Uterus (tissue), 4 donors: ENCODE results near the gene SCN2A. TPM values are rescaled to one million over a fixed set of nuclear protein-coding genes. Genes with fewer than 3 reads are reported as not detected.

Source experiments
- DNase-seq, 2 donors: peaks; one replicate each; pipeline ENCODE4 v3.0.0-alpha.2; 2019 to 2020
- H3K27ac ChIP-seq, 2 donors: fragments of 200-600 bp; sonication (generic); 1 replicate in 1 of 2; 2 replicates in 1 of 2; pipeline ENCODE4 v1.5.1; 2016 to 2018
- H3K27me3 ChIP-seq, 2 donors: fragments of 200-600 bp; sonication (generic); one replicate each; pipeline ENCODE4 v1.5.1; 2018 to 2019; ENCODE audit warnings: control low read depth in 1 of 2
- H3K36me3 ChIP-seq, 2 donors: fragments of 200-600 bp; sonication (generic); one replicate each; pipeline ENCODE4 v1.5.1; 2019; ENCODE audit warnings: control low read depth in 1 of 2
- H3K4me1 ChIP-seq, 2 donors: fragments of 200-600 bp; sonication (generic); one replicate each; pipeline ENCODE4 v1.5.1; 2018 to 2019; ENCODE audit warnings: control low read depth in 1 of 2
- H3K4me3 ChIP-seq, 2 donors: fragments of 200-600 bp; sonication (generic); 1 replicate in 1 of 2; 2 replicates in 1 of 2; pipeline ENCODE4 v1.5.1; 2018 to 2019; ENCODE audit warnings: mild to moderate bottlenecking in 1 of 2
- H3K9me3 ChIP-seq, 2 donors: fragments of 200-600 bp; sonication (generic); one replicate each; pipeline ENCODE4 v1.5.1; 2019; ENCODE audit warnings: control low read depth in 1 of 2
- POLR2A ChIP-seq, 2 donors: fragments of 450-650 bp; IDR thresholded peaks; one replicate each; pipeline ENCODE4 v1.6.1; 2016; ENCODE audit warnings: antibody characterized with exemption in 2 of 2, mild to moderate bottlenecking in 1 of 2, moderate library complexity in 1 of 2
- intact Hi-C: fragments of 100-400 bp; cut with DNase I; formaldehyde crosslinking; loops from one replicate; pipeline ENCODE4 v1.15.1; 2023; ENCODE audit warnings: low total_unique reads
- total RNA-seq, 4 donors: library from RNA; depleted of rRNA in 3 of 4; stranded (reverse); fragments of >200 nt in 3 of 4; gene quantifications; one replicate each; pipeline versions ENCODE4 v1.1.0 to v1.2.4, GENCODE V29; 2014 to 2023
- TF ChIP-seq, protein P1 (sequence below), 4 experiments: fragments of 200-600 bp in 2 of 4; fragments of 450-650 bp in 2 of 4; sonication (generic) in 2 of 4; IDR thresholded peaks; one replicate each; pipeline ENCODE4 v1.5.1; 2016 to 2019; ENCODE audit warnings: antibody characterized with exemption in 4 of 4, mild to moderate bottlenecking in 2 of 4, moderate library complexity in 1 of 4
- donor health status: DM: yes; HTN: yes; CAD: no.

SCN2A gene
- total RNA-seq, 4 donors from 2014 or later, result 0.26 to 15.8 (median 1.0) TPM

DNA sequence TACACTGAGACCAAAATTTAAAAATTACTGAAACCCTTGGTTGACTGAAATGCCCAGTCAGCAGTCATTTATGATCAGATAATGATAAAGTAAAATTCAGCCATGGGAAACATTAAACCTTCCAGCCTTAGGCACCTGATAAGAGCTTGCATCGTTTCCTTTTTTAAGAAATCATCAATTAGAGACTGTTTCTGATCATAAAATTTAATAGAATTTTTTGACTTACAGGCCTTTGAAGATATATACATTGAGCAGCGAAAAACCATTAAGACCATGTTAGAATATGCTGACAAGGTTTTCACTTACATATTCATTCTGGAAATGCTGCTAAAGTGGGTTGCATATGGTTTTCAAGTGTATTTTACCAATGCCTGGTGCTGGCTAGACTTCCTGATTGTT is 130.7 kb downstream of the SCN2A start:
- H3K4me1 ChIP-seq, result no peaks in the 10 kb centered on the region
- no peak overlapping the region for H3K4me3 ChIP-seq
- no peaks in the 10 kb centered on the region for H3K36me3 ChIP-seq
- H3K9me3 ChIP-seq, result no peaks in the 10 kb centered on the region
- intact Hi-C loops, result no loop called here
- TF ChIP-seq POLR2A (IDR thresholded peaks at IDR 0.05), result no peak
- TF ChIP-seq, protein P1, sequence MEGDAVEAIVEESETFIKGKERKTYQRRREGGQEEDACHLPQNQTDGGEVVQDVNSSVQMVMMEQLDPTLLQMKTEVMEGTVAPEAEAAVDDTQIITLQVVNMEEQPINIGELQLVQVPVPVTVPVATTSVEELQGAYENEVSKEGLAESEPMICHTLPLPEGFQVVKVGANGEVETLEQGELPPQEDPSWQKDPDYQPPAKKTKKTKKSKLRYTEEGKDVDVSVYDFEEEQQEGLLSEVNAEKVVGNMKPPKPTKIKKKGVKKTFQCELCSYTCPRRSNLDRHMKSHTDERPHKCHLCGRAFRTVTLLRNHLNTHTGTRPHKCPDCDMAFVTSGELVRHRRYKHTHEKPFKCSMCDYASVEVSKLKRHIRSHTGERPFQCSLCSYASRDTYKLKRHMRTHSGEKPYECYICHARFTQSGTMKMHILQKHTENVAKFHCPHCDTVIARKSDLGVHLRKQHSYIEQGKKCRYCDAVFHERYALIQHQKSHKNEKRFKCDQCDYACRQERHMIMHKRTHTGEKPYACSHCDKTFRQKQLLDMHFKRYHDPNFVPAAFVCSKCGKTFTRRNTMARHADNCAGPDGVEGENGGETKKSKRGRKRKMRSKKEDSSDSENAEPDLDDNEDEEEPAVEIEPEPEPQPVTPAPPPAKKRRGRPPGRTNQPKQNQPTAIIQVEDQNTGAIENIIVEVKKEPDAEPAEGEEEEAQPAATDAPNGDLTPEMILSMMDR (IDR thresholded peaks at IDR 0.05), result no peak
- no peak for DNase-seq
- no peaks in the 10 kb centered on the region for H3K27me3 ChIP-seq
- H3K27ac ChIP-seq, result no peak overlapping the region

DNA sequence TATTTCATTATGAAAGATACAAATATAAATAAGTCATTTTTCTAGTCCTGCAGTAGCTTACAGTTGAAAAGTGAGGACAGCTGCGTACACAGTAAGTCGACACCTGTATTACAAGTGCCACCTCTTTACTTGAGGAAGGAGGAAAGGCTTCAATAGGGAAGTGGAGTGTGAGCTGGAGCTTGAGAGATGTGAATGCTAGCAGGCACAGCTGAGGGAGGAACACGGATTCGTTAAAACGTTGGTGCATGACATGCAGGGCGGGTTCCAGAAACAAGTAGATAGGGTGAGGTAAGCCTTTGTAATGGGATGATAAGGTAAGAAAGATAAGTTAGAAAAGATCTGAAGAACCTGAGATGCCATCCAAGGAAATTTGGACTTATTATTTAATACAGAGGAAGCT is 132.1 kb downstream of the SCN2A start:
- TF ChIP-seq, protein P1 (IDR thresholded peaks at IDR 0.05), result no peak
- no peak for TF ChIP-seq POLR2A (IDR thresholded peaks at IDR 0.05)
- no peaks in the 10 kb centered on the region for H3K4me1 ChIP-seq
- DNase-seq, result no peak
- H3K27ac ChIP-seq, result no peak overlapping the region
- H3K9me3 ChIP-seq, result no peaks in the 10 kb centered on the region
- H3K4me3 ChIP-seq, result no peak overlapping the region
- H3K27me3 ChIP-seq, result no peaks in the 10 kb centered on the region
- H3K36me3 ChIP-seq, result no peaks in the 10 kb centered on the region
- intact Hi-C loops, result no loop called here

- Histone ChIP-seq H3K27ac (no peak overlapping the region), H3K9me3 (no peaks in the 10 kb centered on the region), H3K4me1 (no peaks in the 10 kb centered on the region), H3K4me3 (no peak overlapping the region), H3K27me3 (no peaks in the 10 kb centered on the region), H3K36me3 (no peaks in the 10 kb centered on the region)
- no peak for DNase-seq
- TF ChIP-seq POLR2A (IDR thresholded peaks at IDR 0.05), result no peak
- TF ChIP-seq, protein P1 (IDR thresholded peaks at IDR 0.05), result no peak
- intact Hi-C loops, result no loop called here
These were observed 134.2 kb downstream of the SCN2A start for GRCh38 chr2:165373278-165374010.

DNA sequence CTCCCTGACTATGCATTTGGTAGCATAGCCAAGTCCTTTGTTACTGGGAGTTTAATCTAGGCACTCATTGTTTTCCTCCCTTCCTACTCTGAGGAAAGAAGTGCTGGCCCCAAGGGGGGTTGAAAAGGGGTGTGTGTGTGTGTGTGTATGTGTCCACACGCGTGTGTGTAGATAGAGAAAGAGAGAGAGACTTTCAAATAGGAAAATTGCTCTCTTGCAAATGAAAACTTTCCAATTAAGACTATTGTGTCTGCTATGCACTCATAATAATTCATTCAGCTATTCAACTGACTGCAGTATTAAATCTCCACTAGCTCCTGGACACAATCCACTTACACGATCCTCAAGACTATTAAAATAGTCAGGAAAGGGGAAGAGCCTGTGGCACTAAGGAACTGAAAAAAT is 137.4 kb downstream of the SCN2A start:
- Histone ChIP-seq H3K27me3 (no peaks in the 10 kb centered on the region), H3K36me3 (no peaks in the 10 kb centered on the region), H3K4me1 (no peaks in the 10 kb centered on the region), H3K9me3 (no peaks in the 10 kb centered on the region), H3K4me3 (no peak overlapping the region), H3K27ac (no peak overlapping the region)
- TF ChIP-seq, protein P1 (IDR thresholded peaks at IDR 0.05), result no peak
- no peak for TF ChIP-seq POLR2A (IDR thresholded peaks at IDR 0.05)
- intact Hi-C loops, result no loop called here
- DNase-seq, result no peak

DNA sequence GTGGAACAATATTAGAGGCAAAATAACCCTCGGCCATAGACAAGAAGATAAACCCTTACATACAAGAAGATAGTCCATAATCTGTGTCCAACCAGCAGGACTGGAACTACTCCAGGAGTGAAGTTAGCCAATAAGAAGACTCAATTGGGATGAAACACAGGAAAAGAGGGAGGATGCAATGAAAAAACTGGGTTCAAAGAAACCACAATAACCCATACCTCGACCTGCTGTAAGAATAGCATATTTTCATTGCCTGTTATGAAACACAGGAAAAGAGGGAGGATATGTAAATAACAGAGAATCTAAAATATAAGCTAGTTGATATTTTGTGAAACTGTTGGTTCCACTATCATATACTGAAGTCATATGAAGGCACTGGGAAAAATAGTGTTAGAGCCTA is 143.1 kb downstream of the SCN2A start:
- intact Hi-C loops, result no loop called here
- Histone ChIP-seq H3K4me3 (no peak overlapping the region), H3K27me3 (no peaks in the 10 kb centered on the region), H3K9me3 (no peaks in the 10 kb centered on the region), H3K4me1 (no peaks in the 10 kb centered on the region), H3K36me3 (no peaks in the 10 kb centered on the region), H3K27ac (no peak overlapping the region)
- no peak for DNase-seq
- no peak for TF ChIP-seq POLR2A (IDR thresholded peaks at IDR 0.05)
- TF ChIP-seq, protein P1 (IDR thresholded peaks at IDR 0.05), result no peak
